Measurements from ENCODE around the gene DAB1.
"Not testable (repeated sequence)": the region's sequence is repeated elsewhere in the genome, so short reads cannot be mapped to it uniquely, and the experiment has no call there.

Gene DAB1

GRCh38 chr1:57269630-57270225 is 154.1 kb downstream of the DAB1 start:
- DNase-seq = no peak

- no peak for DNase-seq
These were observed 158.8 kb downstream of the DAB1 start for GRCh38 chr1:57265104-57265503.

GRCh38 chr1:57262472-57262871 is 161.4 kb downstream of the DAB1 start:
- DNase-seq = no peak

GRCh38 chr1:57258557-57259325 is 165.1 kb downstream of the DAB1 start:
- no peak for DNase-seq

- no peak for DNase-seq
These were observed 167.9 kb downstream of the DAB1 start for GRCh38 chr1:57255945-57256344.

GRCh38 chr1:57254022-57254421 is 169.8 kb downstream of the DAB1 start:
- no peak for DNase-seq

GRCh38 chr1:57252597-57253294 is 171.1 kb downstream of the DAB1 start:
- DNase-seq = no peak

GRCh38 chr1:57250021-57250420 is 173.8 kb downstream of the DAB1 start:
- DNase-seq = no peak

- DNase-seq = no peak
These were observed 174.3 kb downstream of the DAB1 start for GRCh38 chr1:57249511-57249910.

GRCh38 chr1:57248830-57249229 is 175.0 kb downstream of the DAB1 start:
- DNase-seq = no peak

GRCh38 chr1:57238233-57238781 is 185.6 kb downstream of the DAB1 start:
- DNase-seq = no peak

GRCh38 chr1:57235730-57236510 is 187.9 kb downstream of the DAB1 start:
- no peak for DNase-seq

- DNase-seq = no peak
These were observed 189.4 kb downstream of the DAB1 start for GRCh38 chr1:57234459-57234858.

- DNase-seq = no peak
These were observed 191.4 kb downstream of the DAB1 start for GRCh38 chr1:57232500-57232899.

GRCh38 chr1:57229998-57230397 is 193.9 kb downstream of the DAB1 start:
- DNase-seq = no peak

GRCh38 chr1:57229076-57229475 is 194.8 kb downstream of the DAB1 start:
- no peak for DNase-seq

- DNase-seq = no peak
These were observed 201.1 kb downstream of the DAB1 start for GRCh38 chr1:57222801-57223200.

- DNase-seq = no peak
These were observed 201.6 kb downstream of the DAB1 start for GRCh38 chr1:57222307-57222706.

- not testable (repeated sequence) for DNase-seq
These were observed 203.0 kb downstream of the DAB1 start for GRCh38 chr1:57220905-57221304.

GRCh38 chr1:57218487-57219079 is 205.3 kb downstream of the DAB1 start:
- DNase-seq = no peak

GRCh38 chr1:57217905-57218304 is 206.0 kb downstream of the DAB1 start:
- no peak for DNase-seq

- no peak for DNase-seq
These were observed 208.8 kb downstream of the DAB1 start for GRCh38 chr1:57214951-57215575.
